Lung (tissue), 12 donors: Measurements from ENCODE around the gene FGD5. TPM values are rescaled to one million over a fixed set of nuclear protein-coding genes. Genes with fewer than 3 reads are reported as not detected.

Experiments
- ATAC-seq: fragments of 200-7000 bp; cut with Tn5 transposase; one replicate; pipeline ENCODE4 v1.9.1; 2020; ENCODE audit warnings: moderate number of reproducible peaks; ENCODE audit not compliant: insufficient read depth, low FRiP score
- DNase-seq, 3 donors: peaks; one replicate each; pipeline ENCODE4 v3.0.0-alpha.2; 2013 to 2017
- H3K27ac ChIP-seq, 2 donors: one replicate each; pipeline ENCODE4 v1.5.1; 2013; ENCODE audit warnings: mild to moderate bottlenecking in 2 of 2, moderate library complexity in 2 of 2, control low read depth in 1 of 2, inconsistent platforms in 1 of 2, low read depth in 1 of 2, low read length in 1 of 2
- H3K27me3 ChIP-seq, 3 donors: one replicate each; pipeline ENCODE4 v1.5.1; 2013; ENCODE audit warnings: low read length in 2 of 3; ENCODE audit not compliant: control insufficient read depth in 3 of 3, insufficient read depth in 3 of 3
- H3K36me3 ChIP-seq, 4 donors: one replicate each; pipeline ENCODE4 v1.5.1; 2013; ENCODE audit warnings: low read length in 4 of 4, mild to moderate bottlenecking in 1 of 4, moderate library complexity in 1 of 4; ENCODE audit not compliant: control insufficient read depth in 4 of 4, insufficient read depth in 4 of 4
- H3K4me1 ChIP-seq, 5 donors: one replicate each; pipeline ENCODE4 v1.5.1; 2013; ENCODE audit warnings: low read length in 5 of 5, mild to moderate bottlenecking in 2 of 5, moderate library complexity in 1 of 5; ENCODE audit not compliant: control insufficient read depth in 5 of 5, insufficient read depth in 5 of 5
- H3K4me3 ChIP-seq: one replicate; pipeline ENCODE4 v1.5.1; 2013; ENCODE audit warnings: mild to moderate bottlenecking, control low read depth, moderate library complexity
- H3K9ac ChIP-seq, 2 donors: one replicate each; pipeline ENCODE4 v1.5.1; 2013; ENCODE audit warnings: low read length in 2 of 2, control low read depth in 1 of 2; ENCODE audit not compliant: insufficient read depth in 1 of 2
- H3K9me3 ChIP-seq, 4 donors: one replicate each; pipeline ENCODE4 v1.5.1; 2013; ENCODE audit warnings: low read length in 3 of 4, mild to moderate bottlenecking in 1 of 4, moderate library complexity in 1 of 4; ENCODE audit not compliant: control insufficient read depth in 4 of 4, insufficient read depth in 3 of 4
- WGBS, 2 donors: extraction: QIAGEN DNeasy Blood & Tissue Kit; methylation state at CpG; one replicate each; pipeline ENCODE4 v1.1.7; 2013; 5-methylcytosine and 5-hydroxymethylcytosine counted together
- polyA plus RNA-seq, 2 donors: library from polyadenylated mRNA; stranded (reverse); fragments of 200-250 nt; gene quantifications; one replicate each; pipeline ENCODE4 v1.2.1, GENCODE V29; 2013
- total RNA-seq, 2 donors: library from RNA; depleted of rRNA in 1 of 2; stranded (reverse); fragments of >200 nt in 1 of 2; gene quantifications; one replicate each; pipeline ENCODE4 v1.2.1, GENCODE V29; 2014 to 2021
- TF ChIP-seq, protein P1 (sequence below): IDR thresholded peaks from 2 replicates; pipeline ENCODE4 v1.5.1; 2012; ENCODE audit warnings: mild to moderate bottlenecking; ENCODE audit errors: control extremely low read depth, extremely low read depth
- donor health status: control.
- donor health status: control.
- donor health status: Bipolar disorder and iron deficiency.
- donor health status: healthy.
- donor health status: DM: yes; HTN: yes; CAD: no.

The FGD5 gene
- total and polyA plus RNA-seq, 4 donors, result 14.6 to 58.5 (median 32.2) TPM

DNA sequence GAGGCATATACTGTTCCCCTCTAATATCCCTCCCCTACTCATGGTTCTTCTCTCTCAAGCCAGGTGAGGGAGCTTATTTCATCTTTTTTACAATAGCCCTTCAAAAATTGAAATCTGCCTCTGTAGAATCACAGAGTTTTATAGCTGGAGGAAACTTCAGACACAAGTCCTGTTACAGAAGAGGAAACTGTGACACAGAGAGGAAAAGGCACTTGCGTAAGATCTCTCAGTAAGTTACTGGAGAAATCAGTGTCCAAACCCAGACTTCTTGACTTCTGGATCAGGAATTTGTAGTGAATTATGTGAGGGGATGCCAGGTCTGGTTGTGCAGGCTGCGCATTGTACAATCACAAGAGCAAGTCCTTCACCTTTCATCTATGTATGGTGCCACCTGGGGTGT, 4.6 kb downstream of the FGD5 start:
- H3K9ac ChIP-seq, result no peak overlapping the region
- WGBS, 2 donors, result 60 to 65% methylated on average over 2 of the region's 2 CpGs
- no peak for DNase-seq
- H3K27me3 ChIP-seq, result peaks cover 0 to 5% (median 0%) of the 10 kb centered on the region in 3 donors
- H3K27ac ChIP-seq, result peak overlapping the region in 1 of 2 donors; percentile 55
- peaks cover 0 to 14% (median 6%) of the 10 kb centered on the region in 4 donors for H3K36me3 ChIP-seq
- H3K4me1 ChIP-seq, result peaks cover 0 to 6% (median 4%) of the 10 kb centered on the region in 5 donors
- H3K9me3 ChIP-seq, result no peaks in the 10 kb centered on the region
- TF ChIP-seq, protein P1, sequence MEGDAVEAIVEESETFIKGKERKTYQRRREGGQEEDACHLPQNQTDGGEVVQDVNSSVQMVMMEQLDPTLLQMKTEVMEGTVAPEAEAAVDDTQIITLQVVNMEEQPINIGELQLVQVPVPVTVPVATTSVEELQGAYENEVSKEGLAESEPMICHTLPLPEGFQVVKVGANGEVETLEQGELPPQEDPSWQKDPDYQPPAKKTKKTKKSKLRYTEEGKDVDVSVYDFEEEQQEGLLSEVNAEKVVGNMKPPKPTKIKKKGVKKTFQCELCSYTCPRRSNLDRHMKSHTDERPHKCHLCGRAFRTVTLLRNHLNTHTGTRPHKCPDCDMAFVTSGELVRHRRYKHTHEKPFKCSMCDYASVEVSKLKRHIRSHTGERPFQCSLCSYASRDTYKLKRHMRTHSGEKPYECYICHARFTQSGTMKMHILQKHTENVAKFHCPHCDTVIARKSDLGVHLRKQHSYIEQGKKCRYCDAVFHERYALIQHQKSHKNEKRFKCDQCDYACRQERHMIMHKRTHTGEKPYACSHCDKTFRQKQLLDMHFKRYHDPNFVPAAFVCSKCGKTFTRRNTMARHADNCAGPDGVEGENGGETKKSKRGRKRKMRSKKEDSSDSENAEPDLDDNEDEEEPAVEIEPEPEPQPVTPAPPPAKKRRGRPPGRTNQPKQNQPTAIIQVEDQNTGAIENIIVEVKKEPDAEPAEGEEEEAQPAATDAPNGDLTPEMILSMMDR, result no peak
- peak; percentile 16 for ATAC-seq
- no peak overlapping the region for H3K4me3 ChIP-seq

DNA sequence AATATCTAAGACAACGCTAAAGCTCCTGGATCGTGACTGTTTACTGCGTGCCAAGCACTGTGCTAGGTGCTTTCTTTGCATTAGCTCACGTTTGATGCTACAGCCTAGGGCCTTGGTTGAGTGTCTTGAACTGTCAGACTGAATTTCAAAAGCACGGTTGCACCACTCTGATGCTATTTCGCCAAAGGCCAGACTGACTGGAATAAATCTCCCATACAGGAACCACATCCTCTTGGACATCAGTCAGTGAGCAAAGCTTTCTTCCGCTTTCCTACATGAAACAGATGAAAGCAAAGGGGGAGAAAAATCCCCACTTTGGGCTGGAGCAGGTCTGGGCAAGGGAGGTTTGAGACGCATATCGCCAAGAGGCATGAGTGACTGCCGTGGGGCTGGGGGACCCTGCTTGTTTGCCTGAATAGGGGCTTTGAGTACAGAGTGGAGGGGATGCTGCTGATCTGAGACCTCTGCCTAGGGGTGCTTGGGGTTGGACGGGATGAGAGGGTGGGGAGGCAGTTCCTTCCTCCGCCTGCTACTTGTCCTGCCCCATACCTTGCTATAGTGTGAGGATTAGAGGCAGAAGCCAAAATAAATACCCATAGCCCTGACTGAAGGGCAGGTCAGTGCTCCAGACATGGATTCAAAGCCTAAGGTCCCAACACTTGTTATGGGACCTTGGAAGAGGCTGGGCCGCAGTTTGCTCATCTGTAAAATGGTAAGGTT, 5.3 kb downstream of the FGD5 start:
- H3K27ac ChIP-seq, result peak overlapping the region in 1 of 2 donors; percentile 55
- 58 to 61% methylated on average over 13 of the region's 13 CpGs for WGBS, 2 donors

DNA sequence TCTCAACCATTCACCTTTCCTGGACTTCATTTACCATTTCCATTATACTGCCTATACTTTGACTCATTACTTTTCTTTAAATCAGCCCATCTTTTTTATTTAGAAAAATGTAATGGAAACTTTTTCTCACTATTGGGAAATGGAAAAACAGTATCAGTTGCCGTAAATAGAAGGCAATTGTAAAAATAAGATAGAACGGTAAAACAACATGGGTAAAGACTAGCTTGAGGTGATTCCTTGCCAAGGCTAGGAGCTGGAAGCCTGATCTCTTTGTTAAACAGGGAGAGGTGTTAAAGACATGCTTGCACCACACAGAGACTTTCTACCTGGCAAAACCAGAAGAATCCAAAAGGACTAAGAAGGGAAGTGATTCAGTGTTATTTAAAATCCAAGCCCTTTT, 5.9 kb downstream of the FGD5 start:
- H3K4me3 ChIP-seq, result no peak overlapping the region
- no peak overlapping the region for H3K27ac ChIP-seq
- peaks cover 0 to 5% (median 0%) of the 10 kb centered on the region in 3 donors for H3K27me3 ChIP-seq
- peaks cover 0 to 12% (median 4%) of the 10 kb centered on the region in 4 donors for H3K36me3 ChIP-seq
- peaks cover 0 to 10% (median 4%) of the 10 kb centered on the region in 5 donors for H3K4me1 ChIP-seq
- 74 to 86% methylated on average over 2 of the region's 2 CpGs for WGBS, 2 donors
- ATAC-seq (no peak), DNase-seq (no peak)
- H3K9me3 ChIP-seq, result no peaks in the 10 kb centered on the region
- no peak overlapping the region for H3K9ac ChIP-seq
- TF ChIP-seq, protein P1, result no peak

More for the DNA sequence above, 5.3 kb downstream of the FGD5 start:
- Histone ChIP-seq H3K9me3 (no peaks in the 10 kb centered on the region), H3K4me3 (no peak overlapping the region), H3K9ac (no peak overlapping the region), H3K27me3 (peaks cover 0 to 5% (median 0%) of the 10 kb centered on the region in 3 donors), H3K4me1 (peaks cover 0 to 8% (median 4%) of the 10 kb centered on the region in 5 donors), H3K36me3 (peaks cover 0 to 14% (median 6%) of the 10 kb centered on the region in 4 donors)
- TF ChIP-seq, protein P1, result no peak
- DNase-seq, result no peak
- peak; percentile 29 for ATAC-seq
